H1 (cell line): Measurements from ENCODE around the gene DGKZ. TPM values are rescaled to one million over a fixed set of nuclear protein-coding genes. Genes with fewer than 3 reads are reported as not detected.
A peak's percentile ranks its signal among the peaks of the same experiment; 100 is the strongest.

ENCODE experiments used
- CTCF ChIA-PET: fragments of 300-600 bp; sonication (Branson Sonifier 250); formaldehyde crosslinking; loops from one replicate; lab custom pipeline; 2021; ENCODE audit not compliant: partially characterized antibody; lab: Charles Lee
- POLR2A ChIA-PET: fragments of 300-600 bp; sonication (Branson Sonifier 250); formaldehyde crosslinking; loops from one replicate; lab custom pipeline; 2021; ENCODE audit warnings: inconsistent platforms; ENCODE audit not compliant: partially characterized antibody; lab: Charles Lee
- DNase-seq, 2 experiments: peaks; one replicate each; pipeline versions ENCODE4 v3.0.0 to v3.0.0-alpha.2; 2010 to 2022; ENCODE audit warnings: low spot score in 2 of 2, low read depth in 1 of 2, mixed read lengths in 1 of 2
- FAIRE-seq: peaks from 2 replicates; lab custom pipeline; 2011; peaks lifted over from hg19 to GRCh38; lab: Jason Lieb, UNC
- H2AFZ ChIP-seq: 2 replicates; pipeline ENCODE4 v1.8.1; 2012; ENCODE audit warnings: low read length, inconsistent platforms
- H2AK5ac ChIP-seq: 2 replicates; pipeline ENCODE4 v1.6.1; 2013; ENCODE audit warnings: low read depth, low read length
- H2BK120ac ChIP-seq: replicated peaks from 2 replicates; pipeline ENCODE3; 2013; ENCODE audit warnings: low read depth, low read length, inconsistent platforms
- H2BK12ac ChIP-seq: 2 replicates; pipeline ENCODE4 v1.6.1; 2013; ENCODE audit warnings: low read depth, low read length
- H2BK15ac ChIP-seq: 2 replicates; pipeline ENCODE4 v1.6.1; 2013; ENCODE audit warnings: low read length
- H2BK20ac ChIP-seq: 2 replicates; pipeline ENCODE4 v1.6.1; 2013; ENCODE audit warnings: low read length
- H2BK5ac ChIP-seq: 2 replicates; pipeline ENCODE4 v1.6.1; 2013; ENCODE audit warnings: low read depth, low read length
- H3K14ac ChIP-seq: 2 replicates; pipeline ENCODE4 v1.6.1; 2013; ENCODE audit warnings: inconsistent platforms; ENCODE audit not compliant: insufficient read length
- H3K18ac ChIP-seq: 2 replicates; pipeline ENCODE4 v1.6.1; 2013; ENCODE audit warnings: low read length; ENCODE audit errors: extremely low read depth
- H3K23ac ChIP-seq: 2 replicates; pipeline ENCODE4 v1.6.1; 2013; ENCODE audit warnings: inconsistent platforms; ENCODE audit not compliant: insufficient read length
- H3K23me2 ChIP-seq: 2 replicates; pipeline ENCODE4 v1.6.1; 2013; ENCODE audit warnings: low read depth, low read length
- H3K27ac ChIP-seq: 2 replicates; pipeline ENCODE4 v1.6.1; 2011; ENCODE audit warnings: low read depth, low read length, inconsistent platforms
- H3K27me3 ChIP-seq, 4 experiments: replicated peaks in 1 of 4; 1 replicate in 1 of 4; 2 replicates in 3 of 4; pipeline versions ENCODE4 v1.6.1 to v1.8.1; 2011 to 2013; ENCODE audit warnings: low read length in 3 of 4, mild to moderate bottlenecking in 3 of 4, inconsistent platforms in 2 of 4, mixed read lengths in 2 of 4, moderate library complexity in 1 of 4; ENCODE audit not compliant: control insufficient read depth in 3 of 4, insufficient read depth in 3 of 4; ENCODE audit errors: extremely low read depth in 1 of 4
- H3K36me3 ChIP-seq, 4 experiments: 2 replicates each; pipeline versions ENCODE4 v1.6.1 to v1.8.1; 2011 to 2013; ENCODE audit warnings: mild to moderate bottlenecking in 4 of 4, low read length in 3 of 4, moderate library complexity in 2 of 4, control low read depth in 1 of 4, inconsistent platforms in 1 of 4; ENCODE audit not compliant: insufficient read depth in 4 of 4, control insufficient read depth in 2 of 4
- H3K4ac ChIP-seq: replicated peaks from 2 replicates; pipeline ENCODE3; 2013; ENCODE audit warnings: low read length, low read depth, mixed read lengths, inconsistent platforms; ENCODE audit not compliant: insufficient read length
- H3K4me1 ChIP-seq, 4 experiments: replicated peaks in 1 of 4; 1 replicate in 1 of 4; 2 replicates in 3 of 4; pipeline versions ENCODE4 v1.6.1 to v1.8.1; 2011 to 2013; ENCODE audit warnings: low read length in 3 of 4, inconsistent platforms in 2 of 4, mixed read lengths in 1 of 4; ENCODE audit not compliant: insufficient read depth in 4 of 4, control insufficient read depth in 3 of 4
- H3K4me2 ChIP-seq, 2 experiments: 2 replicates each; pipeline versions ENCODE4 v1.6.1 to v1.8.1; 2011 to 2013; ENCODE audit warnings: low read depth in 2 of 2, low read length in 2 of 2, control low read depth in 1 of 2, inconsistent platforms in 1 of 2, mild to moderate bottlenecking in 1 of 2; ENCODE audit not compliant: insufficient read depth in 1 of 2
- H3K4me3 ChIP-seq, 4 experiments: fragments of 200-600, 300-600 bp in 1 of 4; sonication (generic), shearing (Covaris generic), sonication (Bioruptor Twin) in 1 of 4; 2 replicates each; pipeline versions ENCODE4 v1.5.1 to v1.8.1; 2011 to 2016; ENCODE audit warnings: low read length in 4 of 4, low read depth in 3 of 4, control low read depth in 2 of 4, inconsistent platforms in 2 of 4, mild to moderate bottlenecking in 2 of 4, mixed read lengths in 1 of 4, moderate library complexity in 1 of 4; ENCODE audit not compliant: insufficient read depth in 2 of 4; ENCODE audit errors: extremely low read depth in 1 of 4
- H3K56ac ChIP-seq: replicated peaks from 2 replicates; pipeline ENCODE3; 2013; ENCODE audit warnings: low read depth, mild to moderate bottlenecking, mixed read lengths, low read length, inconsistent platforms; ENCODE audit not compliant: insufficient read length
- H3K79me1 ChIP-seq: 2 replicates; pipeline ENCODE4 v1.6.1; 2013; ENCODE audit warnings: low read depth, low read length, control low read depth
- H3K79me2 ChIP-seq, 2 experiments: 2 replicates each; pipeline versions ENCODE4 v1.6.1 to v1.8.1; 2012 to 2013; ENCODE audit warnings: low read length in 2 of 2, mild to moderate bottlenecking in 2 of 2, inconsistent platforms in 1 of 2; ENCODE audit not compliant: insufficient read depth in 2 of 2, control insufficient read depth in 1 of 2
- H3K9ac ChIP-seq, 4 experiments: replicated peaks in 1 of 4; 1 replicate in 1 of 4; 2 replicates in 3 of 4; pipeline versions ENCODE4 v1.6.1 to v1.8.1; 2011 to 2013; ENCODE audit warnings: low read depth in 3 of 4, low read length in 3 of 4, control low read depth in 2 of 4, mild to moderate bottlenecking in 2 of 4, moderate library complexity in 2 of 4, inconsistent platforms in 1 of 4; ENCODE audit errors: extremely low read depth in 1 of 4
- H3K9me3 ChIP-seq, 2 experiments: 2 replicates each; pipeline versions ENCODE4 v1.6.1 to v1.8.1; 2012 to 2013; ENCODE audit warnings: mild to moderate bottlenecking in 2 of 2, moderate library complexity in 2 of 2, control low read depth in 1 of 2, inconsistent platforms in 1 of 2, low read depth in 1 of 2, low read length in 1 of 2, mixed read lengths in 1 of 2; ENCODE audit not compliant: insufficient read depth in 2 of 2
- H4K20me1 ChIP-seq, 2 experiments: replicated peaks in 1 of 2; 2 replicates each; pipeline versions ENCODE3 to v1.8.1; 2011 to 2013; ENCODE audit warnings: inconsistent platforms in 2 of 2, low read length in 2 of 2, mild to moderate bottlenecking in 1 of 2; ENCODE audit not compliant: insufficient read depth in 2 of 2, control insufficient read depth in 1 of 2
- H4K5ac ChIP-seq: 2 replicates; pipeline ENCODE4 v1.6.1; 2013; ENCODE audit warnings: low read length, low read depth, mixed read lengths, inconsistent platforms; ENCODE audit not compliant: insufficient read length
- H4K8ac ChIP-seq: 2 replicates; pipeline ENCODE4 v1.8.0; 2013; ENCODE audit warnings: mild to moderate bottlenecking, moderate library complexity, low read length, inconsistent platforms; ENCODE audit not compliant: insufficient read depth; ENCODE audit errors: extremely low read depth
- H4K91ac ChIP-seq: replicated peaks from 2 replicates; pipeline ENCODE3; 2013; ENCODE audit warnings: low read length, mixed read lengths, inconsistent platforms; ENCODE audit not compliant: insufficient read length
- ASH2L ChIP-seq: fragments of 200-600, 300-600 bp; sonication (generic); IDR thresholded peaks from one replicate; pipeline ENCODE4 v1.7.1; 2017; ENCODE audit warnings: low read length
- BACH1 ChIP-seq: IDR thresholded peaks from 2 replicates; pipeline ENCODE4 v1.6.1; 2012; ENCODE audit warnings: low read length, improper control_type of control experiment
- EP300 ChIP-seq, 2 experiments: IDR thresholded peaks; 1 replicate in 1 of 2; 2 replicates in 1 of 2; pipeline ENCODE4 v1.6.1; 2011 to 2012; ENCODE audit warnings: low read depth in 2 of 2, low read length in 2 of 2, mild to moderate bottlenecking in 2 of 2, borderline replicate concordance in 1 of 2, inconsistent platforms in 1 of 2, moderate library complexity in 1 of 2
- GTF2F1 ChIP-seq: IDR thresholded peaks from 2 replicates; pipeline ENCODE4 v1.6.1; 2012; ENCODE audit warnings: low read depth, low read length, improper control_type of control experiment, borderline replicate concordance
- KDM4A ChIP-seq: IDR thresholded peaks from one replicate; pipeline ENCODE4 v1.7.1; 2012; ENCODE audit warnings: low read depth, mild to moderate bottlenecking, moderate library complexity, low read length, inconsistent platforms; ENCODE audit not compliant: severe bottlenecking
- NANOG ChIP-seq: IDR thresholded peaks from 2 replicates; pipeline ENCODE4 v1.6.1; 2011; ENCODE audit warnings: low read length, low read depth, mild to moderate bottlenecking, inconsistent platforms; ENCODE audit not compliant: insufficient read depth, poor library complexity, severe bottlenecking
- PHF8 ChIP-seq: fragments of 200-600 bp; sonication (generic); conservative IDR thresholded peaks from 2 replicates; pipeline ENCODE4 v1.7.1; 2012; ENCODE audit warnings: low read depth, mild to moderate bottlenecking, inconsistent platforms, low read length, moderate library complexity
- POU5F1 ChIP-seq: IDR thresholded peaks from 2 replicates; pipeline ENCODE4 v1.6.1; 2011; ENCODE audit warnings: low read depth, mild to moderate bottlenecking, low read length, moderate library complexity
- RAD21 ChIP-seq, 2 experiments: IDR thresholded peaks in 1 of 2; conservative IDR thresholded peaks in 1 of 2; 2 replicates each; pipeline ENCODE4 v1.6.1; 2011; ENCODE audit warnings: low read depth in 2 of 2, low read length in 2 of 2, improper control_type of control experiment in 1 of 2, inconsistent platforms in 1 of 2, mild to moderate bottlenecking in 1 of 2, moderate library complexity in 1 of 2
- RNF2 ChIP-seq: fragments of 200-900, 300-1000 bp; sonication (generic); IDR thresholded peaks from 2 replicates; pipeline ENCODE4 v1.7.1; 2016; ENCODE audit warnings: borderline replicate concordance, low read depth, mild to moderate bottlenecking, antibody characterized with exemption, low read length; ENCODE audit not compliant: poor library complexity, severe bottlenecking; ENCODE audit errors: missing control alignments
- TBP ChIP-seq: IDR thresholded peaks from 2 replicates; pipeline ENCODE4 v1.6.1; 2011; ENCODE audit warnings: low read depth, low read length, improper control_type of control experiment
- WGBS, 2 experiments: shearing (Covaris generic) in 1 of 2; methylation state at CpG; one replicate each; pipeline versions ENCODE4 v1.1.6 to v1.1.7; 2013 to 2015; ENCODE audit warnings: low lambda C conversion rate in 2 of 2, mixed read lengths in 2 of 2, inconsistent platforms in 1 of 2, low coverage in 1 of 2, missing lambda C conversion rate in 1 of 2; ENCODE audit not compliant: insufficient replicate concordance in 2 of 2, insufficient coverage in 1 of 2, insufficient read length in 1 of 2; ENCODE audit errors: extremely low coverage in 1 of 2, missing lambda C conversion rate in 1 of 2; 5-methylcytosine and 5-hydroxymethylcytosine counted together
- polyA plus RNA-seq, 7 experiments: library from polyadenylated mRNA; depleted of rRNA in 3 of 7; stranded (reverse) in 5 of 7; unstranded in 2 of 7; fragments of >200 nt in 5 of 7; fragments of 200-250 nt in 2 of 7; gene quantifications; 1 replicate in 5 of 7; 2 replicates in 1 of 7; 4 replicates in 1 of 7; pipeline versions ENCODE4 v1.2.1 to v1.2.3, GENCODE V29; 2011 to 2013; ENCODE audit warnings: missing spikeins in 2 of 7, mixed read lengths in 2 of 7
- total RNA-seq: library from RNA; stranded (reverse); fragmentation: NEBNext Ultra II Directional; extraction: Animal tissue kit (Norgen Biotek cat#: 25700); gene quantifications from 2 replicates; pipeline ENCODE4 v1.2.1, GENCODE V29; 2021
- TF ChIP-seq, protein P1 (sequence below): IDR thresholded peaks from 2 replicates; pipeline ENCODE4 v1.6.1; 2012; ENCODE audit warnings: inconsistent platforms

DGKZ gene
- total and polyA plus RNA-seq, 2 of the 8 experiments (the other 6 are each of a cell fraction or from before 2014, with no cell fraction given): 84.4 to 184 TPM

DNA sequence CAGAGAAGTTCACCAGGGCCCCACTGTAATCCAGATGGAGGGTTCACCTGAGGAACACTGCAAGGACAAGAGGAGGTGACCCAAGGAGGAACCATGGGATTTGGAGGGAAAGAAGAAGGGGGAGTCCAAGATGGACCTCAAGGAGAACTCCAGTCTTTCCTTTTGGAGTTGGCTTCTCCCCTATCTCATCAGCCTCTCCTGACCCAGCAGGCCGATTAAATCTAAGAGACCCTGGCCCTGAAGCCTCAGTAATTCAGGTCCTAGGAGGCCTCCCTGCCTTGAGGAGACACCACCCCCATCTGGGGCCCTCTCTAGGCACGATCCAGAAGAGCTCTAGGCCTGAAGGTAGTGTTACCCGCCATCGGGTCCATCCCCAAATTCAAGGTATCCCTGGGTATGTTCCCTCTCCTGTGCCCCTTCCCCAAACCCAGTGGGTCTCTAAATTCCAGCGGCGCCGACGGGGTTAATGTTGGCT, 15.1 kb upstream of the DGKZ start:
- Histone ChIP-seq H3K4me2 (peak overlapping the region; percentile 62 to 79), H3K27me3 (peaks cover 14 to 44% (median 39%) of the 10 kb centered on the region in 4 experiments), H3K18ac (no peak overlapping the region), H2BK15ac (peak overlapping the region; percentile 75), H4K20me1 (no peaks in the 10 kb centered on the region), H3K79me2 (no peaks in the 10 kb centered on the region), H2AK5ac (peak overlapping the region; percentile 29; the same call in 1 of the 2 replicates), H3K9me3 (no peaks in the 10 kb centered on the region), H2AFZ (no peak overlapping the region), H2BK20ac (peak overlapping the region; percentile 73), H3K23me2 (peaks cover 8% of the 10 kb centered on the region; the same call in 1 of the 2 replicates), H3K14ac (no peak overlapping the region), H3K4me3 (peak overlapping the region; percentile 44 to 62 (median 55); a peak in 7 of 8 replicates), H2BK12ac (peak overlapping the region; percentile 65; the same call in 1 of the 2 replicates), H3K9ac (no peak overlapping the region), H3K23ac (no peak overlapping the region), H4K5ac (no peak overlapping the region), H3K56ac (no peak overlapping the region), H2BK5ac (no peak overlapping the region), H3K27ac (no peak overlapping the region), H4K8ac (no peak overlapping the region), H4K91ac (no peak overlapping the region), H3K36me3 (no peaks in the 10 kb centered on the region), H3K4ac (no peak overlapping the region), H2BK120ac (no peak overlapping the region), H3K79me1 (no peaks in the 10 kb centered on the region), H3K4me1 (peaks cover 4 to 42% (median 28%) of the 10 kb centered on the region in 4 experiments)
- no peak for DNase-seq
- no peak for FAIRE-seq
- ChIA-PET CTCF (interaction anchor here (1.0 to 42.5 kb wide), 7 partner anchors 17 to 197 kb away, joined by 3 to 1004 read pairs (median 4); partner anchors contain the start of genes DGKZ and MDK), POLR2A (interaction anchor here (0.6 to 3.2 kb wide), 8 partner anchors 13 to 202 kb away, joined by 3 to 15 read pairs (median 6); partner anchors contain the start of gene DGKZ)
- WGBS, 2 experiments: 18% methylated on average over 8 of the region's 8 CpGs; no CpG with 5 or more reads in 1 of the 2 experiments
- TF ChIP-seq GTF2F1: no peak
- TF ChIP-seq POU5F1: no peak
- TF ChIP-seq BACH1: no peak
- TF ChIP-seq RNF2: no peak
- TF ChIP-seq, protein P1, sequence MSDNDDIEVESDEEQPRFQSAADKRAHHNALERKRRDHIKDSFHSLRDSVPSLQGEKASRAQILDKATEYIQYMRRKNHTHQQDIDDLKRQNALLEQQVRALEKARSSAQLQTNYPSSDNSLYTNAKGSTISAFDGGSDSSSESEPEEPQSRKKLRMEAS: no peak
- no peak for TF ChIP-seq NANOG
- TF ChIP-seq PHF8: no peak
- no peak for TF ChIP-seq EP300 (IDR thresholded peaks at IDR 0.05; ENCODE audit: borderline replicate concordance in 1 of 2, low read depth in 2 of 2, low read length in 2 of 2)
- no peak for TF ChIP-seq RAD21 (IDR thresholded peaks at IDR 0.05 in 1 of 2, conservative IDR thresholded peaks at IDR 0.05 in 1 of 2; ENCODE audit: low read depth in 2 of 2, low read length in 2 of 2)
- no peak for TF ChIP-seq ASH2L
- TF ChIP-seq TBP: no peak
- TF ChIP-seq KDM4A: no peak
